ENCODE results near the gene KIF1B.

GRCh38 chr1:10415211-10415930 is 205.0 kb downstream of the KIF1B start:
- no peak for TF ChIP-seq ATF3 (IDR thresholded peaks at IDR 0.05)
- TF ChIP-seq, protein P1, sequence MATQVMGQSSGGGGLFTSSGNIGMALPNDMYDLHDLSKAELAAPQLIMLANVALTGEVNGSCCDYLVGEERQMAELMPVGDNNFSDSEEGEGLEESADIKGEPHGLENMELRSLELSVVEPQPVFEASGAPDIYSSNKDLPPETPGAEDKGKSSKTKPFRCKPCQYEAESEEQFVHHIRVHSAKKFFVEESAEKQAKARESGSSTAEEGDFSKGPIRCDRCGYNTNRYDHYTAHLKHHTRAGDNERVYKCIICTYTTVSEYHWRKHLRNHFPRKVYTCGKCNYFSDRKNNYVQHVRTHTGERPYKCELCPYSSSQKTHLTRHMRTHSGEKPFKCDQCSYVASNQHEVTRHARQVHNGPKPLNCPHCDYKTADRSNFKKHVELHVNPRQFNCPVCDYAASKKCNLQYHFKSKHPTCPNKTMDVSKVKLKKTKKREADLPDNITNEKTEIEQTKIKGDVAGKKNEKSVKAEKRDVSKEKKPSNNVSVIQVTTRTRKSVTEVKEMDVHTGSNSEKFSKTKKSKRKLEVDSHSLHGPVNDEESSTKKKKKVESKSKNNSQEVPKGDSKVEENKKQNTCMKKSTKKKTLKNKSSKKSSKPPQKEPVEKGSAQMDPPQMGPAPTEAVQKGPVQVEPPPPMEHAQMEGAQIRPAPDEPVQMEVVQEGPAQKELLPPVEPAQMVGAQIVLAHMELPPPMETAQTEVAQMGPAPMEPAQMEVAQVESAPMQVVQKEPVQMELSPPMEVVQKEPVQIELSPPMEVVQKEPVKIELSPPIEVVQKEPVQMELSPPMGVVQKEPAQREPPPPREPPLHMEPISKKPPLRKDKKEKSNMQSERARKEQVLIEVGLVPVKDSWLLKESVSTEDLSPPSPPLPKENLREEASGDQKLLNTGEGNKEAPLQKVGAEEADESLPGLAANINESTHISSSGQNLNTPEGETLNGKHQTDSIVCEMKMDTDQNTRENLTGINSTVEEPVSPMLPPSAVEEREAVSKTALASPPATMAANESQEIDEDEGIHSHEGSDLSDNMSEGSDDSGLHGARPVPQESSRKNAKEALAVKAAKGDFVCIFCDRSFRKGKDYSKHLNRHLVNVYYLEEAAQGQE (IDR thresholded peaks at IDR 0.05) = no peak
- no peak for TF ChIP-seq MAX (IDR thresholded peaks at IDR 0.05)
- TF ChIP-seq, protein P2, sequence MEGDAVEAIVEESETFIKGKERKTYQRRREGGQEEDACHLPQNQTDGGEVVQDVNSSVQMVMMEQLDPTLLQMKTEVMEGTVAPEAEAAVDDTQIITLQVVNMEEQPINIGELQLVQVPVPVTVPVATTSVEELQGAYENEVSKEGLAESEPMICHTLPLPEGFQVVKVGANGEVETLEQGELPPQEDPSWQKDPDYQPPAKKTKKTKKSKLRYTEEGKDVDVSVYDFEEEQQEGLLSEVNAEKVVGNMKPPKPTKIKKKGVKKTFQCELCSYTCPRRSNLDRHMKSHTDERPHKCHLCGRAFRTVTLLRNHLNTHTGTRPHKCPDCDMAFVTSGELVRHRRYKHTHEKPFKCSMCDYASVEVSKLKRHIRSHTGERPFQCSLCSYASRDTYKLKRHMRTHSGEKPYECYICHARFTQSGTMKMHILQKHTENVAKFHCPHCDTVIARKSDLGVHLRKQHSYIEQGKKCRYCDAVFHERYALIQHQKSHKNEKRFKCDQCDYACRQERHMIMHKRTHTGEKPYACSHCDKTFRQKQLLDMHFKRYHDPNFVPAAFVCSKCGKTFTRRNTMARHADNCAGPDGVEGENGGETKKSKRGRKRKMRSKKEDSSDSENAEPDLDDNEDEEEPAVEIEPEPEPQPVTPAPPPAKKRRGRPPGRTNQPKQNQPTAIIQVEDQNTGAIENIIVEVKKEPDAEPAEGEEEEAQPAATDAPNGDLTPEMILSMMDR (IDR thresholded peaks at IDR 0.05; ENCODE audit: low read depth, low read length, missing input control) = no peak
- no peak for TF ChIP-seq RAD21 (IDR thresholded peaks at IDR 0.05)
- TF ChIP-seq EGR1 (IDR thresholded peaks at IDR 0.05; ENCODE audit: low read depth in 2 of 2) = no peak
- TF ChIP-seq SP1 (IDR thresholded peaks at IDR 0.05) = no peak
- TF ChIP-seq, protein P3, sequence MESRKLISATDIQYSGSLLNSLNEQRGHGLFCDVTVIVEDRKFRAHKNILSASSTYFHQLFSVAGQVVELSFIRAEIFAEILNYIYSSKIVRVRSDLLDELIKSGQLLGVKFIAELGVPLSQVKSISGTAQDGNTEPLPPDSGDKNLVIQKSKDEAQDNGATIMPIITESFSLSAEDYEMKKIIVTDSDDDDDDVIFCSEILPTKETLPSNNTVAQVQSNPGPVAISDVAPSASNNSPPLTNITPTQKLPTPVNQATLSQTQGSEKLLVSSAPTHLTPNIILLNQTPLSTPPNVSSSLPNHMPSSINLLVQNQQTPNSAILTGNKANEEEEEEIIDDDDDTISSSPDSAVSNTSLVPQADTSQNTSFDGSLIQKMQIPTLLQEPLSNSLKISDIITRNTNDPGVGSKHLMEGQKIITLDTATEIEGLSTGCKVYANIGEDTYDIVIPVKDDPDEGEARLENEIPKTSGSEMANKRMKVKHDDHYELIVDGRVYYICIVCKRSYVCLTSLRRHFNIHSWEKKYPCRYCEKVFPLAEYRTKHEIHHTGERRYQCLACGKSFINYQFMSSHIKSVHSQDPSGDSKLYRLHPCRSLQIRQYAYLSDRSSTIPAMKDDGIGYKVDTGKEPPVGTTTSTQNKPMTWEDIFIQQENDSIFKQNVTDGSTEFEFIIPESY (IDR thresholded peaks at IDR 0.05) = no peak
- no peak for TF ChIP-seq JUND (IDR thresholded peaks at IDR 0.05)

Measured in liver (tissue), 3 donors.